Vagina (tissue), 2 donors: ENCODE measurements around the gene FBN3.

ENCODE experiments used
- CTCF ChIP-seq, 3 experiments: fragments of 450-650 bp in 2 of 3; fragments of 200-600 bp in 1 of 3; sonication (generic) in 1 of 3; IDR thresholded peaks; one replicate each; pipeline ENCODE4 v1.5.1; 2017 to 2019; ENCODE audit warnings: antibody characterized with exemption in 3 of 3, mild to moderate bottlenecking in 2 of 3, moderate library complexity in 2 of 3
- POLR2A ChIP-seq, 2 donors: fragments of 450-650 bp; IDR thresholded peaks; one replicate each; pipeline ENCODE4 v1.6.1; 2017; ENCODE audit warnings: antibody characterized with exemption in 2 of 2, mild to moderate bottlenecking in 2 of 2, moderate library complexity in 2 of 2

DNA sequence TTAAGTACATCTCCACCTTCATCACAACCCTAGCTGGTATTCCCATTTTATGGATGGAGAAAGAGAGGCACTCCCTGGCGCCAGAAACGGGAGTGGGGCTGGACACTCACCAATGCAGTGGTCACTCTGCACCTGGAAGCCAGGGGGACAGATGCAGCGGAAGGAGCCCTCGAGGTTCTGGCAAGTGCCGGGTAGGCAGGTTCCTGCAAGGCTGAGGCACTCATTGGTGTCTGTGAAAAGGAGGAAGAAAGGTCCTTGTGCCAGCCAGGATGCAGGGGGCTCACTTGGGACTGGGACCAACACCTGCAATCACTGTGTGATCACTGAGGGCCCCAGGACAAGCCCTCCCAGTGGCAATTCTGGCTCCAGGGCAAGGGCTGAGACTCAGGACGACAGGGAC, 55.1 kb downstream of the FBN3 start:
- no peak for TF ChIP-seq CTCF (IDR thresholded peaks at IDR 0.05)
- TF ChIP-seq POLR2A (IDR thresholded peaks at IDR 0.05) = no peak
